GM18517 (cell line): Measurements from ENCODE around the gene DMRTA2.

ENCODE experiments used
- ATAC-seq: cut with Tn5 transposase; IDR thresholded peaks from one replicate; pipeline ENCODE4 v1.9.1; 2021; ENCODE audit warnings: mild to moderate bottlenecking, moderate library complexity; ENCODE audit not compliant: unreplicated experiment

Gene DMRTA2

DNA sequence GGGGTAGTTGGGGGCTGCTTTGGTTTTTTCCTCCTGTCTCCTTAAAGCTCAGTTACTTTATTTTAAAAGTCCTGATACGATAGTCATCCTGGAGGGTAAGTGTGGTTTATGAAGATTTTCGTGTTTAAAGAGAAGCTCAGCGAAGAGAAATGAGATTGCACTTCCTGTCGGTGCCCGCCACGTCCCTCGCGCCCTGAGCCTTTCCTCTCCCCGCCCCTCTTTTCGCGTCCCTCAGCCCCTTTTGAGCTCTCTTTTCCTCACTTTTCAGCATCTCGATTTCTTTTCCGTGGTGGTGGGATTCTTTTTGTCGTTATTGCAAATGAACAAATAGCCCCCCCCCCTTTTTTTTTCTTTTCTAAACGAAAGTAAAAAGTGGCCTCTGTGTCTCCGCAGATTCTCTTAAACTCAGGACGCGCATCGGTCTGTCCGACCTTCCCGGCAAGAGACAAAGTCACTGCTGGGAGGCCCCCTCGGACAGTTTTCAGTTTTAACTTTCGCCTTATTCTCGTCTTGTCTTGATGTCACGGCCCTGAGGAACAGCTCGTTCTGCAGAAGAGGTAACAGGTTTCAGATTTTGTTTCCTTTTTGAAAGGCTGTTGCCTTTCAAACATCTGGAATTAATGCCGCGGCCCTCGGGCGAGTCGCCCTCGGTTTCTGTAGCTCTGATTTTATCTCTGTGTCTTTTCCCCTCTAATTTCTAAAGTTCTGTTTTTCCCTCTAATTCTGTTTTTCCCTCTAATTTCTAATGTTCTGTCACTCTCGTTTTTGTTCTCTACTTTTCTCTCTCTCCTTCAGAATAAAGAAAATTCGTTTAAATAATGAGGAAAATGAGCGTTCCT, 1.0 kb upstream of the DMRTA2 start:
- no peak for ATAC-seq

GRCh38 chr1:50423670-50424000, 392 bp upstream of the DMRTA2 start:
- no peak for ATAC-seq

GRCh38 chr1:50422675-50422945, 633 bp downstream of the DMRTA2 start:
- ATAC-seq: no peak

DNA sequence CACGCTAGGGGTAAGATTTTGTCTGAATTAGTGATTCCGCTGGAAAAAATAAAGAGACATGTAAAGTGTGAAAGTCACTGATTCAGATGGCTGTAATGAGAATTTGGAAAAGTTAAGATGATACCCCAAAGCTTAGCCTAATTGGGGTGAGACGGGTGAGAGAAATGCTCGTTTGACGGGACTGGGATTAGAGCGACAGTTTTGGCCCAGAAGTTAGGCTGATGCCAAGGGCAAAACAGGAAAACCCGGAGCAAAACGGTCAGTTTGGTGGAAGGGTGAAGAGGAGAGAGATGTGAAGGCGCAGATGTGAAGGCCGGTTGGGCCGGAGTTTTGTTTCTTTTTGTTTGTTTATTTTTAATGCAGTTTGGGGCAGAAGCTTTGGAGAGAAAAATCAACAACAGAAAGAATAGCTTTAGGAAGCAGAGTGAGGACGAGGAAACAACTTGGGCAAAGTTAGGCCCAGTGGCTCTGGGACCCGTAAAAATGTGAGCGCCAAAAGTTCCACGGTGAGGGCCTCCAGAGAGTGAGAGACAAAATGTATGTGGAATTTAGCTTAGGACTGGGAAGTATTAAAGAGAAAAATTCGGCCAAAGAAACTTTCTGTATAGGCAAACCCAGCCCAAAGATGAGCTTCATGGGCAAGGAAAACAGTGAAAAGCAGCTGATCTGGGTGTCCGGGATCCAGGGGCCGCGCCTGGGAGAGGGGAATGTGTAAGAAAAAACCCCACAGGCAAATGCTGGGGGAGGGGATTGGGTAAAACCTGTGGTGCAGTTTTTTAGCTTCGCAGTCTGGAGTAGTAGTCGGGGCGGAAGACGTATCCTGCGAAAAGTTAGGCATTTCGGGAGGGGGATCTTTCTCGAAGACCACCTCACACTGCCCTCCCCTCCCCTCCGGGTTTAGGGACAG, 1.2 kb downstream of the DMRTA2 start:
- ATAC-seq: no peak

- ATAC-seq: no peak
Observed at GRCh38 chr1:50421366-50421748, 1.9 kb downstream of the DMRTA2 start.

DNA sequence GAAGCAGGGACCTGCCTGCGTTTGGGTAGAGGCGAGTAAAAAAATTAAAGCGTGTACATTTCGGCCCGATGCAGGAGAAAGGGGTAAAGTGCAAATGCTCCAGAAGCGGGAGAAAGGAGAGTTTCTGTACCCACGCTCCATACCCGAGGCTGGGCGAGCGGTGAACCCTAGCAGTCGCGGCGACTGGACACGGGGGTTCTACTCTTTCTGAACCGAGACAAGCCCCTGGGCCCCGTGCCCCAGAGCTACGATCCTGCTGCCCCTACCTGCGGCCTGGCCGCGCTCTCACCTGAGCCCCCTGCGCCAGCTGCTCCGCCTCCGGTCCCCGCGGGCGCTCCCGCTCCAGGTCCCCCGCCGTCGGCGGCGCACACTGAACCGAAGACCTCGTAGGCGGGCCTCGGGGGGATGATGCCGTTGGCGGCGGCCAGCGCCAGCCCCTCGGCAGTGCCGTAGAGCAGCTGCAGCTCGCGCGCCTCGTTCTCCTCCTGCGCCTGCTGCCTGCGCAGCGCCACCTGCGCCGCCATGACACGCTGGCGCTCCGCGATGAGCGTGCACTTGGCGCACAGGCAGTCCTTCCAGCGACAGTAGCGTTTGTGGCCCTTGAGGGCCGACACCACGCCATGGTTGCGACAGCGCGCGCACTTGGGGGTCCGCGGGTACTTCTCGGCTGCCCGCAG, 2.4 kb downstream of the DMRTA2 start:
- ATAC-seq: no peak

- ATAC-seq: no peak
Observed at GRCh38 chr1:50419907-50420677, 3.2 kb downstream of the DMRTA2 start.

- no peak for ATAC-seq
Observed at GRCh38 chr1:50419192-50419906, 3.9 kb downstream of the DMRTA2 start.

DNA sequence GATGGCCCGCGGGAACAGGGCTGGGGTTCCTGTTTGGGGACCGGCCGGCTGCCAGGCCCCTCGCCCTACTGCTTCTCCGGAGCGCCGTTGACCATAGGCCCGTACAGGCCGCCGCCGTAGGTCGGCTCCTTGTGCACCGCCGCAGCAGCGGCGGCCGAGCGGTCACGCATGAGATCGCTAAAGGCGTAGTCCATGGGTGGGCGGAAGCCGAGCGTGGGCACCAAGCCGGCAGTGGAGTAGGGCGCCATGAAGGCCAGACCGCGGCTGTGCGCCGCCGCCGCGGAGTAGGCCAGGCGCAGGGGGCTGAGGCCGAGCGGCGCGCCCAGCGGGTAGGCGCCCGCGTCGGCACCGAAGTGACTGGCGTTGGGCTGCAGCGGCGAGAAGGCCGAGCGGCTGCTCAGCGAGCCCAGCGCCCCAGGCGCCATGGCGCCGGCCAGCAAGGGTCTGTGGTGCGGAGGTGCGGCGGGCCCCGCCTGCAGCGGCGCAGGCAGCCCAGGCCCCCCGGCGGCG, 4.6 kb downstream of the DMRTA2 start:
- ATAC-seq: no peak

DNA sequence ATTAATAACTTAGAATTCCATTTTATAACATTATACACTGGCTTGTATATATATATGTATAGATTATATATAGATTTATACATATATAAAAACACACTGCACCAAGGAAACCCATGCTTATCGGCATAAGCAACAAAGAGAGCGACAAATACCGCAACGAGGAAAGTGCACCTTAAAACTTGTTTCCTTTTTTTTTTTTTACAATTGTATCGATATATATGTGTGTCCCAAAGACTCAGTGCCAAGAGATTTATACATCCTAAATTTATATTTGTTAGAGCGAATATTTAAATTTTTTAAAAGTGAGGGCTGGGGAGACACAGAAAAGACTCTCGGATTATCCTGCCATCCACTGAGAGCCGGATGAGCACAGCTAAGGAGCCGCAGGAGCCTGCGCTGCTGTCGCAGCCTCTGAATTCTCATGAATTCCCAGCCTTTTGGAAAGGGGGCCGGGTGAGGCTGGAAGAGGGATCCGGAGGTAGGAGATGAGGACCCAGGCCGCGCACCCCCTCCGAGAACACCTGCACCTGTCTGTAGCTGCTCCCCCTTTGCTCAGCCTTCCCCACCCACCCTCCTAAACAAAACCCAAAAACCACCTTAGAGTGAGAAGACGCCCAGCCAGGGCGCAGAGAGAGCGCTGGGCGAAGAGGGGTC, 5.2 kb downstream of the DMRTA2 start:
- no peak for ATAC-seq

DNA sequence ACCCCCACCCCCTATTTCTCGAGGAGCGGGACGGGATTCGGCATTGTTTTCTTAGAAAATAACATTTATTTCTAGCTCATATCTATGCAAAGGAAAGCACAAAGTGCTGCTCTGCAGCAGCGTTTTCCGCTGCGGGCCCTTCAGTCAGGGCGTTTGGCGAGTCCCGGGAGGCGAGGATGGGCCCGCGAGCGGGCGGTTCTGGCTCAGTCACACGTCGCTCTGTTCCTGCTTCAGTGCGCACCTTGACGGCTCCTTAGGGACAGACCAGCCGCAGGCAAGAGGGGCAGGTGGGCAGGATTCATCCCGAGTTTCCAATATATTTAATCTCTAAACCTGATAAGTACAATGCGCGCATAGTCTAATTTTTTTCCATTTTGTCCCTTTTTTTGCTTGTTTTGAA, 5.7 kb downstream of the DMRTA2 start:
- ATAC-seq: no peak

GRCh38 chr1:50416553-50417453, 6.4 kb downstream of the DMRTA2 start:
- ATAC-seq: no peak

GRCh38 chr1:50416150-50416527, 7.1 kb downstream of the DMRTA2 start:
- no peak for ATAC-seq

GRCh38 chr1:50415235-50416149, 7.8 kb downstream of the DMRTA2 start:
- ATAC-seq: no peak

- no peak for ATAC-seq
Observed at GRCh38 chr1:50414853-50415234, 8.4 kb downstream of the DMRTA2 start.

GRCh38 chr1:50412813-50413476, 10.3 kb downstream of the DMRTA2 start:
- ATAC-seq: no peak

- no peak for ATAC-seq
Observed at GRCh38 chr1:50405814-50406213, 17.4 kb downstream of the DMRTA2 start.
